Stimulated activated CD8-positive, alpha-beta memory T cell treated with anti-CD3 and anti-CD28 coated beads, Interleukin-4, amount 100 ng/mL, for 4 hours (primary cell): Measurements from ENCODE around the gene MYH10.
"Not testable (repeated sequence)": the region's sequence is repeated elsewhere in the genome, so short reads cannot be mapped to it uniquely, and the experiment has no call there.

ENCODE experiments used
- DNase-seq, 2 donors: peaks; one replicate each; pipeline ENCODE4 v3.0.0-alpha.2; 2020; ENCODE audit warnings: low read depth in 2 of 2, low spot score in 1 of 2

Gene MYH10

GRCh38 chr17:8630227-8630801 is at the start of gene MYH10:
MYH10 (minus strand) TSS chr17:8630725; CDS start chr17:8623246, 7,479 bp downstream.
- DNase-seq = no peak

GRCh38 chr17:8679126-8679525 is 48.6 kb upstream of the MYH10 start:
- DNase-seq = no peak

GRCh38 chr17:8675306-8675705 is 44.8 kb upstream of the MYH10 start:
- no peak for DNase-seq

- DNase-seq = no peak
Measured at GRCh38 chr17:8674344-8675305, 44.1 kb upstream of the MYH10 start.

- no peak for DNase-seq
Measured at GRCh38 chr17:8673612-8674011, 43.1 kb upstream of the MYH10 start.

- no peak for DNase-seq
Measured at GRCh38 chr17:8672326-8672725, 41.8 kb upstream of the MYH10 start.

GRCh38 chr17:8670421-8670820 is 39.9 kb upstream of the MYH10 start:
- DNase-seq = no peak

GRCh38 chr17:8668176-8668740 is 37.7 kb upstream of the MYH10 start:
- no peak for DNase-seq

GRCh38 chr17:8667421-8667820 is 36.9 kb upstream of the MYH10 start:
- no peak for DNase-seq

- DNase-seq = no peak
Measured at GRCh38 chr17:8665684-8666083, 35.2 kb upstream of the MYH10 start.

GRCh38 chr17:8664456-8665126 is 34.1 kb upstream of the MYH10 start:
- DNase-seq = no peak

GRCh38 chr17:8662973-8663372 is 32.4 kb upstream of the MYH10 start:
- no peak for DNase-seq

GRCh38 chr17:8662076-8662831 is 31.7 kb upstream of the MYH10 start:
- DNase-seq = no peak

- not testable (repeated sequence) for DNase-seq
Measured at GRCh38 chr17:8660709-8661108, 30.2 kb upstream of the MYH10 start.

- no peak for DNase-seq
Measured at GRCh38 chr17:8659758-8660410, 29.4 kb upstream of the MYH10 start.

- DNase-seq = no peak
Measured at GRCh38 chr17:8658810-8659209, 28.3 kb upstream of the MYH10 start.

- no peak for DNase-seq
Measured at GRCh38 chr17:8656693-8657092, 26.2 kb upstream of the MYH10 start.

- no peak for DNase-seq
Measured at GRCh38 chr17:8654822-8655221, 24.3 kb upstream of the MYH10 start.

- no peak for DNase-seq
Measured at GRCh38 chr17:8651013-8651412, 20.5 kb upstream of the MYH10 start.

GRCh38 chr17:8650119-8650499 is 19.6 kb upstream of the MYH10 start:
- no peak for DNase-seq
